Activated naive CD4-positive, alpha-beta T cell (primary cell): Measurements from ENCODE around the gene TCF7L1.
"Not testable (repeated sequence)": the region's sequence is repeated elsewhere in the genome, so short reads cannot be mapped to it uniquely, and the experiment has no call there.

ENCODE experiments used
- DNase-seq, 4 experiments: peaks; one replicate each; lab custom pipeline; 2025; lab: John Stamatoyannopoulos, UW

Gene TCF7L1

DNA sequence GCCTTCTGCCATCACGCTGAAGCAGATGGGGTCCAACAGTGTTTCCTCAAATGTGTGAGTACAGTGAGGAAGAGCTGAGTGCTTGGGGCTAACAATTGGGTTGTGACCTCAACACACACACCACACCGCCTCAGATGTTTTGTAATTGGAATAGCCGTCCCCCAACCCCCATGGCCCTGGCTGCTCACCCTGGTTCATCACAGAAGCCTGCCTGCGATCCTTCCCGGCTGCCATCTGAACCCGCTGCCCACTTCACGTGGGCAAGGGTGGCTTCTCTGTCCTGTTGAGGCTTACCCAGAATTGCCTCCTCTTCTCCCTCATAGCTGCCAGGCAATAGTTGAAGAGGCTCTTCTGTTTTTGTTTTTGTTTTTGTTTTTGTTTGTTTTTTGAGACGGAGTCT lies 150.4 kb downstream of the TCF7L1 start:
- DNase-seq, result no peak

DNA sequence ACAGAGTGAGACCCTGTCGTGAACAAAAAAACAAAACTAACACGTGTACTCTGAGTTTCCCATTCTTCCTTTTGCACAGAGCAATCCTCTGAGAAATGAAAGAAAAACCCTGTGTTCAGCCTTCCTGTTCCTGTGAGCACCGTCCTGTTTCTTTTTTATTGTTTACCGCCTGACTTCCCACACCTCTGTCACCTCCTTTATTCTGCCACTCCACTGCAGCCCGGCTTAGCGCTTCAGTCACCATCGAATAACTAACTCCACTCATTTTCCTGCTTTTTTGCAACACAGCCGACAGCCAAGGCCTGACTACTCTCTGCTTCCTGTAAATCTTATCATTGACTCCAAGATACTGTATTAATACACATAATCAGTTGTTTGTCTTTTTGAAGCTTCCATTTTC lies 153.7 kb downstream of the TCF7L1 start:
- no peak for DNase-seq

GRCh38 chr2:85287721-85288120 lies 154.5 kb downstream of the TCF7L1 start:
- DNase-seq, result no peak

GRCh38 chr2:85288244-85288725 lies 155.1 kb downstream of the TCF7L1 start:
- DNase-seq, result no peak

DNA sequence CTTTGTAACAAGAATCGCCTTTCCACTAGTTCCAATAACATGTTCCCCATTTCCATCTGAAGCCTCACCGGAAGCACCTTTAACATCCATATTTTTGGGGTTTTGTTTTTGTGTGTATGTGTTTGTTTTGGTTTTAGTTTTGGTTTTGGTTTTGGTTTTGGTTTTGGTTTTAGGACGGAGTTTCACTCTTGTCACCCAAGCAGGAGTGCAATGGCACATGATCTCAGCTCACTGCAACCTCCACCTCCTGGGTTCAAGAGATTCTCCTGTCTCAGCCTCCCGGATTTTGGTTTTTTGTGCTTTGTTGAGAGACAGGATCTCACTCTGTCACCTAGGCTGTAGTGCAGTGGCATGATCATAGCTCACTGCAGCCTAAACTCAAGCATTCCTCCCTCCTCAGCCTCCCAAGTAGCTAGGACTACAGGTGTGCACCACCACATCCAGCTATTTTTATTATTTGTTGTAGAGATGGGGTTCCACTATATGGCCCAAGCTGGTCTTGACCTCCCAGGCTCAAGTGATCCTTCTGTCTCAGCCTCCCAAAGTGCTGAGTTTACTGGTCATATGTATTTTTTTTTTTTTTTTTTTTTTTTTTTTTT lies 158.3 kb downstream of the TCF7L1 start:
- no peak for DNase-seq

GRCh38 chr2:85302121-85302520 lies 168.9 kb downstream of the TCF7L1 start:
- DNase-seq, result no peak

DNA sequence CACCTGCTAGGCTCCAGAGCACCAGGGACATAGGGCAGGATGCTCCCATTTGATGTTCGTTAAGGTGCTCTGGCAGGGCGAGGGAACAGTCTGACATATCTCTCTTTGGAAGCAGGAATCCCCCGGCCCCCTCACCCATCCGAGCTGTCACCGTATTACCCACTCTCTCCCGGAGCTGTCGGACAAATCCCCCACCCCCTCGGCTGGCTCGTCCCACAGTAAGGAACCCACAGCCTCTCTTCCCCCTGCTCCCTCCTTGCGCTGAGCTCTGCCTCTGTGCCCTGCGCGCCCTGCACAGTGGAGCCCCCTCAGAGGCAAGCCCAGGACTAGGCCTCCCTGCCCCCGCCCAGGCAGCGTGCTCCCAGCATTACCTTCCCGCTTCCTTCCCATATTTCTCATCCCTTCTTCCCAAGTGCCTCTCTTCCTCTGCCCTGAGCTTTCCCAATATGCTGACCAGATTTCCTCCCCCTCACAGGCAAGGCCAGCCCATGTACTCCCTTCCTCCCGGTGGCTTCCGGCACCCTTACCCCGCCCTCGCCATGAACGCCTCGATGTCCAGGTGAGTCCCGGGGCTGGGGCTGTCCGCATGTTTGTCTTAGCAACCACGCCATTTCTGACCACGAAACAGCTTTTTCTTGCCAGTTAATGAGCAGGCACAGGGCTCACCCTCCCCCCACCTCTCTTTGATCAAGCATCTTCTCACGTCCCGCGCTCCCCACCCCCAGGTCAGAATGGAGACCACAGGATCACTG lies 170.8 kb downstream of the TCF7L1 start:
- no peak for DNase-seq

- DNase-seq, result no peak
Measured at GRCh38 chr2:85307527-85307897, 174.3 kb downstream of the TCF7L1 start.

- no peak for DNase-seq
Measured at GRCh38 chr2:85308201-85308600, 175.0 kb downstream of the TCF7L1 start.

- DNase-seq, result no peak
Measured at GRCh38 chr2:85308896-85309555, 175.8 kb downstream of the TCF7L1 start.

DNA sequence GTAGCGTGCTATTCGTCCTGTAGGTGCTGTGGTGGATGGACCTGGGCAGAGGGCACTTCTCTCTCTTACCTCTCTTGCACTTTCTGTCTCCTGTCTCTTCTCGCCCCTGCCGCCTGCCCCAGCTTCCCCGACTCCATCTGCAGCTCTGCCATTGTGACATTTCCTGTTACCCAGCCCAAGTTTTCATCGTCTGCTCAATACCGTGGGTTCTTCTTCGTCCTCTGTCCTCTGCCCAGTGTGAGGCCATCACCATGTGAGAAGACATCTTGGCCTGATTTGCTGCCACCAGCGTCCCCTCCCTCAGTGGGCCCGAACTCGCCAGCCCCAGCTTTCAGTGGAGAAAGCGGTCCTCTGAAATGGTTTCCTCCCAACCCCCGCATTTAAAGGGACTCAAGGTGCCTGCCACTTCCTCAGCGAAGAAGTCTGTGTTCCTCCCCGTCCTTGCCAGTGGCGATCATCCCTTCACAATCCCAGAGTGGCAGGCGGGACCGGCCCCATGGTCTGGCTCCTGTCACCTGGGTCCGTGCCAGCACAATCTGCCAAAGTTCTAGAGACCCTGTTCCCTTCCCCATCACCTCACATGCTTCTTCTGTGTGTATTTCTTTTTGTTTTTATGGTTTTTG lies 176.6 kb downstream of the TCF7L1 start:
- peak in 1 of 4 experiments; percentile 30 for DNase-seq

GRCh38 chr2:85310330-85310729 lies 177.1 kb downstream of the TCF7L1 start:
- no peak for DNase-seq

GRCh38 chr2:85312404-85312803 lies 179.2 kb downstream of the TCF7L1 start:
- no peak for DNase-seq

DNA sequence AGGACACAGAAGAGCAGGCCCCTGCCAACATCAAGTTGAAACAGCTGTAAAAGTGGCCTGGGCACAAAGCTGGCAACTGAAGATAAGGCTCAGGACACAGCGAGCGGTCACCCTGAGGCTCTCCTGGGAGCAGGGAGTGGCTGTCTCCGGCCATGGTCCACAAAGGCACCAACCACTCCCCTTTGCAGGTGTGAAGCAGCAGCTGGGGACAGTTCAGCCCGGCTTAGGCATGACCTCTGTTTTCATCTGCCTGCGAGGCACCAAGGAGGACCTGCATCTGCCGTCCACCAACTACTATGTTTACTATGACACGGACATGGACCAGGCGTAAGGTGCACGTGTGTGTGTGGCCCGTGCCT lies 181.7 kb downstream of the TCF7L1 start:
- DNase-seq, result no peak

DNA sequence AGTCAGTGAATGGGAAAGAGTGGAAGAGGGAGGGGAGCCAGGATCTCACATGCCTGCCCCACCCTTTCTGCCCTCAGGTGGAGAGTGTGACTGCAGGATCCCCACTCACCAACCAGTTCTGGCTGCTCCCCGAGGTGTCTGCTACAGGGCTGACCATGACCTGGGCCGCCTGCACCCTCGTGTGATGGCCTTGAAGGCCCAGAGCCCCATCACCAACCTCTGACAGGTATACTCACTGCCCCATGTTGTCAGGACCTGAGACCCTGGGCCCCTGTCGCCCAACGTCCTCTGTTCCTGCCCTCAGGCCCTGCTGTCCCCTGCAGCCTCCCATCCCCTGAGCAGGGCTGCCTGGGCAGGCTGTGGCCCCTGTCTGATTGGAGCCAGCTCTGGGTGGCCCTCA lies 182.7 kb downstream of the TCF7L1 start:
- DNase-seq, result not testable (repeated sequence)

- no peak for DNase-seq
Measured at GRCh38 chr2:85318222-85319074, 185.3 kb downstream of the TCF7L1 start.

DNA sequence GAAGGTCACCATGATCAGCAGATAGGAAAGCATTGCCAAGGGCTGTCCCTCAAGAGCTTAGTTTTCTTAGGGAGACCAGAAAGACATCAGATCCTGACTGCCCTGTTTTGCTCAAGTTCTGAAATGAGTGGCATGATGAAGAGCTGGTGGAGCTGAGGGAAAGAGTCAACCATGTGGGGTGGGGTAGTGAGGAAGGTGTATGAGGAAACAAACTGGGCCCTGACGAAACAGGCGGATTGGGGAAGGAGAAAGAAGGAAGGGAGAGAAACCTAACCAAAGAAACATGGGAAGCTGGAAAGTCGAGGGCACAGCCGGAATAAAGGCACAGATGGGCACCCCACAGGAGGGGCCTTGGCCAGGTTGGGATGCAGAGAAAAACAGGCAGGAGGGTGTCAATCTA lies 186.6 kb downstream of the TCF7L1 start:
- DNase-seq, result no peak

DNA sequence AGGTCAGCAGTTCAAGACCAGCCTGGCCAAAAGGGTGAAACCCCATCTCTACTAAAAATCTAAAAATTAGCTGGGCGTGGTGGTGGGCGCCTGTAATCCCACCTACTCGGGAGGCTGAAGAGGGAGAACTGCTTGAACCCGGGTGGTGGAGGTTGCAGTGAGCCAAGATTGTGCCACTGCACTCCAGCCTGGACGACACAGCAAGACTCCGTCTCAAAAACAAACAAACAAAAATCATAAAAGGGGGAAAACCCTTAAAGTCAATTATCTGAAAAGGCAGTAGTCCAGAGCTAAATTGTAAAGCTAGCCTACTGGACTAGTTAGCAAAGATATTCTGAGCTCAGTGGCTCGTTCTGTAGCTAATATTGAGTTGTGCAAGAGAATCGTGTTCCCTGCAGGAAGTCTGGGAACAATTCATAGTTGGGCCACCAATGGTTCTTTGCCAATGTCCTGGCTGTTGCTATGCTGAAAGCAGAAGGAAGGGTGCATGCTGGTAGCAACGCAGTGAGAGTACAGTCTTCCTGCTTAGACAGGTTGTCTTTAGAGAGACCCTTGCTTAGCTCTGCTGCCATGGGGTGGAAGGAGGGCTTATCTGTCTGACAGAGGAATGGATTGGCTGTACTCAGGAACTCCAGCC lies 190.3 kb downstream of the TCF7L1 start:
- no peak for DNase-seq

DNA sequence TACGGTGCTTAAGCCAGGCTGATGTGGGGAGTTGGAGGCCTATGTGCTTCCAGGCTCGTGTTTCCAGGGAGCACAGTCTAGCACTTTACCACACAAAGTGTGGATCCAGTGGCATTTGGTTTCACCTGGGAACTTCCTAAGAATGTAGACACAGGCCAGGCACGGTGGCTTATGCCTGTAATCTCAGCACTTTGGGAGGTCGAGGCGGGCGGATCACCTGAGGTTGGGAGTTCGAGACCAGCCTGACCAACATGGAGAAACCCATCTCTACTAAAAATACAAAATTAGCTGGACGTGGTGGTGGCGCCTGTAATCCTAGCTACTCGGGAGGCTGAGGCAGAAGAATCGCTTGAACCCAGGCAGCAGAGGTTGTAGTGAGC lies 190.8 kb downstream of the TCF7L1 start:
- DNase-seq, result not testable (repeated sequence)

DNA sequence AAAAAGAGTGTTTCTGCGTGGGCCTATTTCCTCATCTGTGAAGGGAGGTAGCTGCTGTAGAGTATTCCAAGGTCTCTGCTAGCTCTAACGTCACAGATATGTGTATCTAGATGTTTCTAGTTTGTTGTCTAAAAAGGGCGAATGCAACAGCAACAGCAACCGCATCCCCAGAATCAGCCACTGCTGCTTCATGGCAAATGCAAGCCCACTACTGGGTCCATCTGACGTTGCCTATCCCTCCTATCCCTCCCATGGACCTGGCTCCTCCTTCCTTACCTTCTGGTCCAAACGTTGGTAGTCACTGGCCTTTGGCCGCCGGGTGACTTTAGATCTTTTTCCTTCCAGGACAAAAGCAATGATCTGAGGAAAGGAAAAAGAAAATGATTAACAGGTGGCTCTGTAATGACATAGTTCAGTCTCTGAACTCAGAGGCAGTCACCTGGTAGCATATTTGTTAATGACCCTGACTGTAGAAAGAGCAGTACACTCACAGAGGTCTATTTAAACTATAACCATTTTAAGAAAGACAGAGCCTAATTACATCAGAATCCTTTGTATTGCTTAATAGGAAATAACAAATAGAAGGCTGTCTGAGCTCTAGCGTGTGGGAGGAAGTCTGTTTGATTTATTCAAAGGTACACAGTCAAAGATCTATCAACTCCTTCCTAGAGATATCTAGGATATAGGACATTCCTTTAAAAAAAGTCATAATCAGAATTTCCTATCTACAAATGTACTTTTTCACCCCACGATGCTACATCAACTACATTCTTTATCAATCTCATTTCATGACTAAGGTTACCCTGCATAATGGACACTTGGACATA lies 191.7 kb downstream of the TCF7L1 start:
- DNase-seq, result no peak

- DNase-seq, result no peak
Measured at GRCh38 chr2:85325466-85325811, 192.2 kb downstream of the TCF7L1 start.
